Measurements from ENCODE around the gene TSSC4. TPM values are rescaled to one million over a fixed set of nuclear protein-coding genes. Genes with fewer than 3 reads are reported as not detected.

TSSC4 gene
- total and polyA plus RNA-seq, 5 donors from 2014 or later, result 59.6 to 97.4 (median 69.8) TPM

DNA sequence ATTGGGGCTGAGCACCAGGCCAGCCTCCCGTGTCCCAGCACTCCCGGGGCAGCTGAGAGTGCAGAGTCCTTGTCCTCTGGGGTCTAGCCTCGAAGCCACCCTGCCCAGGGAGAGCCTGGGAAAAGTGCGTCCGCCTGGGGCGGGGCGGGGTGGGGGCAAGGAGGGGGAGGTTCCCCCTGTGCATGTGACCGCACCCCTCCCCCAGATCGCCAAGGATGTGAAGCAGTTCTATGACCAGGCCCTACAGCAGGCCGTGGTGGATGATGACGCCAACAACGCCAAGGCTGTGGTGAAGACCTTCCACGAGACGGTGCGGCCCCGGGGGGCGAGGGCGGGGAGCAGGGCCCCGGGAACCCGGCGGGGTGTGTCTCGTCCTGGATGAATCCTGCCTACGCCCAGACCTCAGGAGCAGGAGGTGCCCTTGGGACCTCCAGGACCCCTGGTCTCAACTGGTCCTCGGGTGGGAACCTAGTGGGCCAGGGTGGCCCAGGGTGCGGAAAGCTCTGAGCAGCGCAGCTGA, 5.3 kb upstream of the TSSC4 start:
- DNase-seq (no peak), ATAC-seq (ENCODE audit: low read depth in 2 of 2) (no peak)
- H3K9me3 ChIP-seq (ENCODE audit: control insufficient read depth in 2 of 2, low read length in 2 of 2), result no peaks in the 10 kb centered on the region
- no peak overlapping the region for H3K4me3 ChIP-seq (ENCODE audit: low read depth, low read length)
- no peak overlapping the region for H3K27ac ChIP-seq (ENCODE audit: insufficient read depth, low read length, poor library complexity, severe bottlenecking)
- H3K36me3 ChIP-seq (ENCODE audit: control insufficient read depth, insufficient read depth, low read length), result peaks cover 2% of the 10 kb centered on the region
- H3K4me3 Mint-ChIP-seq, result no peak overlapping the region
- no peak overlapping the region for H3K27ac Mint-ChIP-seq
- peaks cover 3% of the 10 kb centered on the region for H3K36me3 Mint-ChIP-seq
- peaks cover 0 to 11% (median 4%) of the 10 kb centered on the region in 4 donors for H3K4me1 Mint-ChIP-seq
- no peaks in the 10 kb centered on the region for H3K9me3 Mint-ChIP-seq
- no peaks in the 10 kb centered on the region for H3K27me3 ChIP-seq (ENCODE audit: control insufficient read depth, insufficient read depth, low read length)
- peaks cover 7% of the 10 kb centered on the region for H3K4me1 ChIP-seq (ENCODE audit: control insufficient read depth, insufficient read depth, low read length, poor library complexity, severe bottlenecking)
- H3K27me3 Mint-ChIP-seq, result no peaks in the 10 kb centered on the region

DNA sequence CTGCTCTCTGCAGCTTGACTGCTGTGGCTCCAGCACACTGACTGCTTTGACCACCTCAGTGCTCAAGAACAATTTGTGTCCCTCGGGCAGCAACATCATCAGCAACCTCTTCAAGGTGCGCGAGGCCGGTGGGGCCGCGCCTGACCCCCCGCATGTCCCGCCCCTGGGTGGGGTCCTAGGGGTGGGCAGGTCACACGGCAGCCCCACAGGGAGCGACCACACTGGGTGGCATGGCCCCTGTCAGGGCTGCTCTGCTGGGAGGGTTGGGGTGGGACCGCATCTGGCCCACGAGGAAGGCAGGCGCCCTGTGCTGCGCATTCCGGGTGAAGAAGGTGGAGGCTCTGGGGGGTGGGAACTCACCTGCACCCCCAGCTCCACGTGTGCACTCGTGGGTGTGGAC, 4.7 kb upstream of the TSSC4 start:
- H3K36me3 ChIP-seq (ENCODE audit: control insufficient read depth, insufficient read depth, low read length), result peaks cover 2% of the 10 kb centered on the region

DNA sequence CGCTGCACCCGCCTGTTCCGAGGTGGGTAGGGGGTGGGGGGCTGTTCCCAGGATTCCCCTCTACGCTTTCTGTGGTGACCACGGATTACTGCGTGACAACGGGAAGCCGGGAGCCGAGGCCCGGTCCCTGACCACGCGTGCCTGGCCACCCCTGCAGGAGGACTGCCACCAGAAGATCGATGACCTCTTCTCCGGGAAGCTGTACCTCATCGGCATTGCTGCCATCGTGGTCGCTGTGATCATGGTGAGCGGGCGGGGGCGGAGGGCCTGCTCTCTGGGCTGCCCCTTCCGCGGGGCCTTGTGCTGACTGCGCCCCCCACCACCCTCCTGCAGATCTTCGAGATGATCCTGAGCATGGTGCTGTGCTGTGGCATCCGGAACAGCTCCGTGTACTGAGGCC, 4.1 kb upstream of the TSSC4 start:
- H3K27me3 Mint-ChIP-seq, result no peaks in the 10 kb centered on the region
- H3K36me3 Mint-ChIP-seq, result peaks cover 3% of the 10 kb centered on the region
- Histone ChIP-seq H3K4me1 (ENCODE audit: control insufficient read depth, insufficient read depth, low read length, poor library complexity, severe bottlenecking) (peaks cover 15% of the 10 kb centered on the region), H3K4me3 (ENCODE audit: low read depth, low read length) (no peak overlapping the region), H3K27me3 (ENCODE audit: control insufficient read depth, insufficient read depth, low read length) (no peaks in the 10 kb centered on the region), H3K36me3 (ENCODE audit: control insufficient read depth, insufficient read depth, low read length) (peaks cover 2% of the 10 kb centered on the region), H3K9me3 (ENCODE audit: control insufficient read depth in 2 of 2, low read length in 2 of 2) (no peaks in the 10 kb centered on the region), H3K27ac (ENCODE audit: insufficient read depth, low read length, poor library complexity, severe bottlenecking) (no peak overlapping the region)
- peak overlapping the region in 1 of 4 donors; percentile 49 for H3K4me3 Mint-ChIP-seq
- ATAC-seq (ENCODE audit: low read depth in 2 of 2), result no peak
- H3K4me1 Mint-ChIP-seq, result peaks cover 0 to 16% (median 8%) of the 10 kb centered on the region in 4 donors
- DNase-seq, result no peak
- no peak overlapping the region for H3K27ac Mint-ChIP-seq
- H3K9me3 Mint-ChIP-seq, result no peaks in the 10 kb centered on the region

More for the DNA sequence above, 4.7 kb upstream of the TSSC4 start:
- Mint-ChIP-seq H3K27me3 (no peaks in the 10 kb centered on the region), H3K36me3 (peaks cover 3% of the 10 kb centered on the region), H3K27ac (no peak overlapping the region), H3K4me3 (peak overlapping the region in 1 of 4 donors; percentile 32), H3K9me3 (no peaks in the 10 kb centered on the region), H3K4me1 (peaks cover 0 to 16% (median 4%) of the 10 kb centered on the region in 4 donors)
- DNase-seq (no peak), ATAC-seq (ENCODE audit: low read depth in 2 of 2) (no peak)
- H3K4me3 ChIP-seq (ENCODE audit: low read depth, low read length), result no peak overlapping the region
- no peaks in the 10 kb centered on the region for H3K9me3 ChIP-seq (ENCODE audit: control insufficient read depth in 2 of 2, low read length in 2 of 2)
- peaks cover 8% of the 10 kb centered on the region for H3K4me1 ChIP-seq (ENCODE audit: control insufficient read depth, insufficient read depth, low read length, poor library complexity, severe bottlenecking)
- H3K27ac ChIP-seq (ENCODE audit: insufficient read depth, low read length, poor library complexity, severe bottlenecking), result no peak overlapping the region
- no peaks in the 10 kb centered on the region for H3K27me3 ChIP-seq (ENCODE audit: control insufficient read depth, insufficient read depth, low read length)

GRCh38 chr11:2397005-2397404, 3.5 kb upstream of the TSSC4 start:
- Histone ChIP-seq H3K27me3 (ENCODE audit: control insufficient read depth, insufficient read depth, low read length) (no peaks in the 10 kb centered on the region), H3K4me1 (ENCODE audit: control insufficient read depth, insufficient read depth, low read length, poor library complexity, severe bottlenecking) (peaks cover 20% of the 10 kb centered on the region), H3K36me3 (ENCODE audit: control insufficient read depth, insufficient read depth, low read length) (peaks cover 2% of the 10 kb centered on the region), H3K9me3 (ENCODE audit: control insufficient read depth in 2 of 2, low read length in 2 of 2) (no peaks in the 10 kb centered on the region), H3K4me3 (ENCODE audit: low read depth, low read length) (no peak overlapping the region), H3K27ac (ENCODE audit: insufficient read depth, low read length, poor library complexity, severe bottlenecking) (no peak overlapping the region)
- ATAC-seq (ENCODE audit: low read depth in 2 of 2), result no peak
- Mint-ChIP-seq H3K9me3 (no peaks in the 10 kb centered on the region), H3K4me3 (peak overlapping the region in 1 of 4 donors; percentile 49), H3K27ac (peak overlapping the region in 2 of 3 donors; percentile 20 to 54), H3K27me3 (no peaks in the 10 kb centered on the region), H3K36me3 (peaks cover 3% of the 10 kb centered on the region), H3K4me1 (peaks cover 0 to 19% (median 9%) of the 10 kb centered on the region in 4 donors)
- no peak for DNase-seq

DNA sequence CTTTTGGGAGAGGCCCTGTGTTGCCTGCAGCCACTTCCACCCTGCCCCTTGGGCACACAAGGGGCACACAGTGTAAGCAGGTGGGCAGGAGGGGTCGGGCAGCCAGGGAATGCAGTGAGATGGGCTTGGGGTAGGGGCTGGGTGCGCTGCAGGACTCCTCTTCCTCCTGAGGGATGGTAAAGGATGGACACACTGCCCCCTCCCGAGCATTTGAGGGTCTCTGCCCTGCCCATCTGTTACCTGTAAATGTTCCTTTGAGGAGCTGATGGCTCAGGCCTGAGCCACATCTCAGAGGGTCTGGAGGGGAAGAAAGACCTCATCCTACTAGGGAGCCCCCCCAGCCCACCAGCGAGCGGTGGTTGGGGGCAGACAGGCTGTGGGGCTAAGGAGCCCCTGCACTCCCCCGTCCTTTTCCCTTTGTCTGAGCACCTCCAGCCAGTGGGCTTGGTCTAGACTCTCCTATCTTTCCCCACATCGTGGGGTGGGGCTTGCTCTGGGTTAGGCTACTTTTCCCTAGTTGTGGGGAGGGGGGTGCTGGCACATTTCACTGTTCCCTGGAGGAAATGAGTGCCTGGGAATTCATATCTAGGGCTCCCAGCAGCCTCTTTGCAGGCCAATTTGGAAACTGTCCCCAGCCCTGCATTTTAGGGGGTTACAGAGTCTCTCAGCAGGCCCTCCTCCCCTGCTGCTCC, 1.7 kb upstream of the TSSC4 start:
- H3K27me3 Mint-ChIP-seq, result no peaks in the 10 kb centered on the region
- no peaks in the 10 kb centered on the region for H3K9me3 ChIP-seq (ENCODE audit: control insufficient read depth in 2 of 2, low read length in 2 of 2)
- peaks cover 3% of the 10 kb centered on the region for H3K36me3 Mint-ChIP-seq
- peak overlapping the region; percentile 88 to 97 (median 92) for H3K4me3 Mint-ChIP-seq
- no peak overlapping the region for H3K4me3 ChIP-seq (ENCODE audit: low read depth, low read length)
- peaks cover 21% of the 10 kb centered on the region for H3K4me1 ChIP-seq (ENCODE audit: control insufficient read depth, insufficient read depth, low read length, poor library complexity, severe bottlenecking)
- DNase-seq (no peak), ATAC-seq (ENCODE audit: low read depth in 2 of 2) (no peak)
- no peaks in the 10 kb centered on the region for H3K9me3 Mint-ChIP-seq
- peaks cover 0 to 26% (median 9%) of the 10 kb centered on the region in 4 donors for H3K4me1 Mint-ChIP-seq
- no peaks in the 10 kb centered on the region for H3K27me3 ChIP-seq (ENCODE audit: control insufficient read depth, insufficient read depth, low read length)
- H3K36me3 ChIP-seq (ENCODE audit: control insufficient read depth, insufficient read depth, low read length), result peaks cover 19% of the 10 kb centered on the region
- peak overlapping the region; percentile 97 for H3K27ac ChIP-seq (ENCODE audit: insufficient read depth, low read length, poor library complexity, severe bottlenecking)
- peak overlapping the region; percentile 60 to 93 (median 90) for H3K27ac Mint-ChIP-seq

DNA sequence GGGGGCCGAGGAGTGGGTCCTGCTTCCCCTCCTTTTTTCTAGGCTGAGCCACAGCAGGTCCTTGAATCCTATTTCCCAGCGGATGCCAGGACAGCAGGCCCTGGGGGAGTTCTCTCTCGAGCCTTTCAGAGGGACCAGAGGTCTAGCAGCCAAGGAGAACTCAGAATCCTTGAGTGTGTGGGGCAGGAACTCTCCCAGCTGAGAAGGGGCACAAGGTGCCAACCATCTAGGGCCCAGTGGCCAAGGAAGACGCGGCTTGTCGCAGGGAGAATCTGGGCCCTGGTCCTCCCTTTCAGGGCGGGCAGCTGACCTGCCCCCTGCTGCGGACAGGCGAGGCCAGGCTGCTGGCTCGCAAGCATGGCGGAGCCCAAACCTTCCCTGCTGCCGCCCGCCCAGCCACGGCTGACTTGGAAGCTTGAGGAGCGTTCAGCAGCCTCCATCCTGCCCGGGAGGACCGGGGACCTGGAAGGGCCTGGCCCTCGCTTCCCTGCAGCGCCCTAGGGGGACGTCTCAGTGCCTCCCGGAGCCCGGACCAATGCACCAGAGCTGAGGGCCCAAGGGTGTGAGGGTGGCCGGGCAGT, 972 bp upstream of the TSSC4 start:
- DNase-seq, result no peak
- no peaks in the 10 kb centered on the region for H3K9me3 ChIP-seq (ENCODE audit: control insufficient read depth in 2 of 2, low read length in 2 of 2)
- Mint-ChIP-seq H3K4me3 (peak overlapping the region; percentile 91 to 97 (median 94)), H3K4me1 (peaks cover 0 to 26% (median 9%) of the 10 kb centered on the region in 4 donors), H3K27me3 (no peaks in the 10 kb centered on the region), H3K36me3 (peaks cover 3% of the 10 kb centered on the region), H3K9me3 (no peaks in the 10 kb centered on the region), H3K27ac (peak overlapping the region; percentile 60 to 93 (median 90))
- peak overlapping the region; percentile 97 for H3K27ac ChIP-seq (ENCODE audit: insufficient read depth, low read length, poor library complexity, severe bottlenecking)
- peak overlapping the region; percentile 26 for H3K4me3 ChIP-seq (ENCODE audit: low read depth, low read length)
- no peak for ATAC-seq (ENCODE audit: low read depth in 2 of 2)
- peaks cover 22% of the 10 kb centered on the region for H3K36me3 ChIP-seq (ENCODE audit: control insufficient read depth, insufficient read depth, low read length)
- no peaks in the 10 kb centered on the region for H3K27me3 ChIP-seq (ENCODE audit: control insufficient read depth, insufficient read depth, low read length)
- peaks cover 21% of the 10 kb centered on the region for H3K4me1 ChIP-seq (ENCODE audit: control insufficient read depth, insufficient read depth, low read length, poor library complexity, severe bottlenecking)

DNA sequence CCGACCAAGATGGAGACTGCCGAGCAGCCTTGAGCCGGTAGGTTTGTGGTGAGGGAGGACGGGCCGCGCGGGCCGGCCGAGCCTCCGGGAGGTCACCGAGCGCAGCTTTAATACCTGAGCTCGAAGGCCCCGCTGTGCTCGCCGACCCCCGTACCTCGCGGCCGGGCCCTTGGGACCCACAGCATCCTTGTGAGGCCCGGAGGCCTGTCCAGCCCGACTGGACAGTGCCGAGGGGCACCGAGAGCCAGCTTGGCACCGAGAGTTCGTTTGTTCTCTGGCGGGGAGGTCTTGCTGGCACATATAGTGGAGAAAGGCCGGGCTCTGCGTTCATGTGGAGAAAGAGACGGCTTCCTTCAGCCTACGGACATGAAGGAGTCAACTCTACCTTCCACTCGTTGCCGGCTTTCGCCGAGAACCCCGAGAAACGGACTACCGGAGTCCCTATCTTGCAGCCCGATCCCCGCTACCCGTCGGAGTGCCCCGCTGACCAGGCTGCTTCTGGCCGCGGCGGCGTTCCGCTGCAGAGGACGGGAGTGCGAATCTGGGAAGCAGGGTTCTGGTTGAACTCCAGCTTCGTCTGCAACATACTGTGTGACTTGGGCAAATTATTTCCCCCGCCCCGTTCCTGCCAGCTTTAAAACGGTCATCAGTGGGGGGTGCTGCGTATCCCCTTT, 349 bp downstream of the TSSC4 start:
- DNase-seq, result no peak
- peaks cover 21% of the 10 kb centered on the region for H3K4me1 ChIP-seq (ENCODE audit: control insufficient read depth, insufficient read depth, low read length, poor library complexity, severe bottlenecking)
- H3K4me3 ChIP-seq (ENCODE audit: low read depth, low read length), result peak overlapping the region; percentile 84
- ATAC-seq (ENCODE audit: low read depth in 2 of 2), result no peak
- Mint-ChIP-seq H3K4me1 (peaks cover 0 to 26% (median 9%) of the 10 kb centered on the region in 4 donors), H3K27me3 (no peaks in the 10 kb centered on the region), H3K27ac (peak overlapping the region; percentile 90 to 95 (median 91)), H3K9me3 (no peaks in the 10 kb centered on the region), H3K4me3 (peak overlapping the region; percentile 91 to 97 (median 94)), H3K36me3 (peaks cover 3% of the 10 kb centered on the region)
- peaks cover 22% of the 10 kb centered on the region for H3K36me3 ChIP-seq (ENCODE audit: control insufficient read depth, insufficient read depth, low read length)
- no peaks in the 10 kb centered on the region for H3K9me3 ChIP-seq (ENCODE audit: control insufficient read depth in 2 of 2, low read length in 2 of 2)
- no peaks in the 10 kb centered on the region for H3K27me3 ChIP-seq (ENCODE audit: control insufficient read depth, insufficient read depth, low read length)
- H3K27ac ChIP-seq (ENCODE audit: insufficient read depth, low read length, poor library complexity, severe bottlenecking), result peak overlapping the region; percentile 97

Measured in CD4-positive, CD25-positive, alpha-beta regulatory T cell (primary cell).